HepG2 (cell line): Measurements from ENCODE around the gene NAB2. TPM values are rescaled to one million over a fixed set of nuclear protein-coding genes. Genes with fewer than 3 reads are reported as not detected.

Source experiments
- ADNP ChIP-seq: sonication (generic); formaldehyde crosslinking; IDR thresholded peaks from 2 replicates; pipeline ENCODE4 v1.4.0; 2020; ENCODE audit warnings: missing genetic modification reagents
- AHR ChIP-seq: IDR thresholded peaks from 2 replicates; pipeline ENCODE4 v1.6.1; 2018; ENCODE audit warnings: missing genetic modification reagents, missing compliant biosample characterization
- DMAP1 ChIP-seq: IDR thresholded peaks from 2 replicates; pipeline ENCODE4 v1.6.1; 2016
- EP300 ChIP-seq, 3 experiments: sonication (generic) in 1 of 3; formaldehyde crosslinking in 1 of 3; IDR thresholded peaks; 2 replicates each; pipeline versions ENCODE4 v1.5.1 to v1.6.1; 2011 to 2020; ENCODE audit warnings: low read depth in 2 of 3, low read length in 2 of 3, borderline replicate concordance in 1 of 3, improper control_type of control experiment in 1 of 3, mild to moderate bottlenecking in 1 of 3, missing genetic modification reagents in 1 of 3, moderate library complexity in 1 of 3
- ERF ChIP-seq: IDR thresholded peaks from 2 replicates; pipeline ENCODE4 v1.6.1; 2018; ENCODE audit warnings: missing biosample characterization, missing genetic modification reagents
- GATAD2A ChIP-seq: IDR thresholded peaks from 2 replicates; pipeline ENCODE4 v1.6.1; 2016
- HDAC2 ChIP-seq: sonication (generic); formaldehyde crosslinking; IDR thresholded peaks from 2 replicates; pipeline ENCODE4 v1.4.0; 2020; ENCODE audit warnings: missing genetic modification reagents
- KDM5B ChIP-seq: sonication (generic); formaldehyde crosslinking; IDR thresholded peaks from 2 replicates; pipeline ENCODE4 v1.4.0; 2020; ENCODE audit warnings: missing genetic modification reagents, mild to moderate bottlenecking, borderline replicate concordance
- NCOA1 ChIP-seq: sonication (generic); formaldehyde crosslinking; IDR thresholded peaks from 2 replicates; pipeline ENCODE4 v1.9.0; 2021; ENCODE audit warnings: missing genetic modification reagents
- NFKB2 ChIP-seq: sonication (generic); formaldehyde crosslinking; IDR thresholded peaks from 2 replicates; pipeline ENCODE4 v1.4.0; 2020; ENCODE audit warnings: missing genetic modification reagents, borderline replicate concordance
- SKI ChIP-seq: fragments of 450-650 bp; IDR thresholded peaks from one replicate; pipeline ENCODE4 v1.6.1; 2018; ENCODE audit warnings: mild to moderate bottlenecking; ENCODE audit not compliant: partially characterized antibody
- SP1 ChIP-seq, 2 experiments: fragments of 450-650 bp in 1 of 2; sonication (generic) in 1 of 2; formaldehyde crosslinking in 1 of 2; IDR thresholded peaks; 2 replicates each; pipeline versions ENCODE4 v1.4.0 to v1.6.1; 2016 to 2020; ENCODE audit warnings: missing genetic modification reagents in 1 of 2
- XRCC5 ChIP-seq: fragments of 200-400 bp; formaldehyde crosslinking; optimal IDR thresholded peaks from 2 replicates; pipeline ENCODE3; 2017; ENCODE audit warnings: mild to moderate bottlenecking, low read length
- ZBTB20 ChIP-seq: sonication (generic); formaldehyde crosslinking; IDR thresholded peaks from 2 replicates; pipeline ENCODE4 v1.8.1; 2023; ENCODE audit warnings: missing genetic modification reagents, low read depth, mild to moderate bottlenecking, borderline replicate concordance
- ZNF263 ChIP-seq: sonication (generic); formaldehyde crosslinking; IDR thresholded peaks from 2 replicates; pipeline ENCODE4 v1.4.0; 2020; ENCODE audit warnings: missing genetic modification reagents
- ZNF3 ChIP-seq: IDR thresholded peaks from 2 replicates; pipeline ENCODE4 v1.7.0; 2017; ENCODE audit warnings: inconsistent platforms
- ZNF44 ChIP-seq: sonication (generic); formaldehyde crosslinking; IDR thresholded peaks from 2 replicates; pipeline ENCODE4 v1.5.1; 2020; ENCODE audit warnings: mild to moderate bottlenecking, missing genetic modification reagents
- ZNF556 ChIP-seq: sonication (generic); formaldehyde crosslinking; IDR thresholded peaks from 2 replicates; pipeline ENCODE4 v1.4.0; 2020; ENCODE audit warnings: mild to moderate bottlenecking, missing genetic modification reagents, borderline replicate concordance
- ZNF572 ChIP-seq: sonication (generic); formaldehyde crosslinking; IDR thresholded peaks from 2 replicates; pipeline ENCODE4 v1.5.1; 2020; ENCODE audit warnings: mild to moderate bottlenecking, missing genetic modification reagents
- ZNF747 ChIP-seq: sonication (generic); formaldehyde crosslinking; IDR thresholded peaks from 2 replicates; pipeline ENCODE4 v1.8.1; 2023; ENCODE audit warnings: missing genetic modification reagents, mild to moderate bottlenecking, borderline replicate concordance
- polyA plus RNA-seq, 8 experiments: library from polyadenylated mRNA; depleted of rRNA in 3 of 8; stranded (reverse) in 7 of 8; unstranded in 1 of 8; fragments of >200 nt; fragmentation: Illumina TruSeq in 4 of 8; extraction: Trizol in 4 of 8; gene quantifications; 2 replicates each; pipeline versions ENCODE4 v1.2.1 to v1.2.3, GENCODE V29; 2011 to 2016; ENCODE audit warnings: low read depth in 4 of 8, missing spikeins in 1 of 8, mixed read lengths in 1 of 8; ENCODE audit not compliant: insufficient read depth in 1 of 8
- total RNA-seq, 5 experiments: library from RNA; depleted of rRNA; stranded (reverse); fragments of >200 nt; fragmentation: Illumina TruSeq; extraction: Trizol; gene quantifications; 2 replicates each; pipeline ENCODE4 v1.2.3, GENCODE V29; 2016; ENCODE audit warnings: low read depth in 1 of 5
- TF ChIP-seq, protein P1 (sequence below): sonication (generic); formaldehyde crosslinking; IDR thresholded peaks from 2 replicates; pipeline ENCODE4 v1.5.1; 2020; ENCODE audit warnings: mild to moderate bottlenecking, missing genetic modification reagents, moderate library complexity
- TF ChIP-seq, protein P2 (sequence below): IDR thresholded peaks from 2 replicates; pipeline ENCODE4 v1.6.1; 2016; ENCODE audit warnings: mild to moderate bottlenecking, missing biosample characterization, missing genetic modification reagents
- TF ChIP-seq, protein P3 (sequence below): sonication (generic); formaldehyde crosslinking; conservative IDR thresholded peaks from 2 replicates; pipeline ENCODE4 v1.4.0; 2020; ENCODE audit warnings: mild to moderate bottlenecking, missing genetic modification reagents, moderate library complexity

The NAB2 gene
- total and polyA plus RNA-seq, 2 of the 13 experiments (the other 11 are each of a cell fraction or from before 2014, with no cell fraction given), result 11.7 to 12.9 TPM

DNA sequence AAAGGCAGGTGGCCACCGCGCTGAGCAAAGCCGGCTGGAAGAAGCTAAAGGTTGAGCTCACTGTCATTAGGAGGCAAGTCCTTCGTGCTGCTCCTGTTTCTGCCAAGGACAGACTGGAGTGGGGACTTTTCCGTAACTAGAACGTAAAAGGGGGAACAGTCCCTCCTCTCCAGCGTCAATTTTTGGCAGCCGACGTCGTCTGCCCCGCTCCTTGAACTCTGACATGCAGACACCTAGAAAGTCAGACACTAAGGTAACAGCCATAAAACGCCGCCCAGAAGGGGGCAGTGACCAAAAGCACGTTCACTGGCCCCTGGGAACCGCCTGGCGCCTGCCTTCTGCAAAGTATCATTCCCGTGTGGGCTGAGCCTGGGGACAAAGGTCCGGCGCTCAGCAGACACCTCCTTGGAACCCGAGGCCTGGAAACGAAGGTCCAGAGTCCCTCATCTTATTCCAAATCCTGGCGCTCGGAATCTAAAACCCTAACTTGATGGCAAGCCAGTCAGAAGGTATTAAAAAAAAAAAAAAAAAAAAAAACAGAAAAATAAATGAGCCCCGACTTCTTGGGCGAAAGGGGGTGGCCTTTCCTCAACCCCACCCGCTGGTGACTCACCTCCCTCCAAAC, 38.3 kb downstream of the NAB2 start (continued):
- TF ChIP-seq, protein P1, sequence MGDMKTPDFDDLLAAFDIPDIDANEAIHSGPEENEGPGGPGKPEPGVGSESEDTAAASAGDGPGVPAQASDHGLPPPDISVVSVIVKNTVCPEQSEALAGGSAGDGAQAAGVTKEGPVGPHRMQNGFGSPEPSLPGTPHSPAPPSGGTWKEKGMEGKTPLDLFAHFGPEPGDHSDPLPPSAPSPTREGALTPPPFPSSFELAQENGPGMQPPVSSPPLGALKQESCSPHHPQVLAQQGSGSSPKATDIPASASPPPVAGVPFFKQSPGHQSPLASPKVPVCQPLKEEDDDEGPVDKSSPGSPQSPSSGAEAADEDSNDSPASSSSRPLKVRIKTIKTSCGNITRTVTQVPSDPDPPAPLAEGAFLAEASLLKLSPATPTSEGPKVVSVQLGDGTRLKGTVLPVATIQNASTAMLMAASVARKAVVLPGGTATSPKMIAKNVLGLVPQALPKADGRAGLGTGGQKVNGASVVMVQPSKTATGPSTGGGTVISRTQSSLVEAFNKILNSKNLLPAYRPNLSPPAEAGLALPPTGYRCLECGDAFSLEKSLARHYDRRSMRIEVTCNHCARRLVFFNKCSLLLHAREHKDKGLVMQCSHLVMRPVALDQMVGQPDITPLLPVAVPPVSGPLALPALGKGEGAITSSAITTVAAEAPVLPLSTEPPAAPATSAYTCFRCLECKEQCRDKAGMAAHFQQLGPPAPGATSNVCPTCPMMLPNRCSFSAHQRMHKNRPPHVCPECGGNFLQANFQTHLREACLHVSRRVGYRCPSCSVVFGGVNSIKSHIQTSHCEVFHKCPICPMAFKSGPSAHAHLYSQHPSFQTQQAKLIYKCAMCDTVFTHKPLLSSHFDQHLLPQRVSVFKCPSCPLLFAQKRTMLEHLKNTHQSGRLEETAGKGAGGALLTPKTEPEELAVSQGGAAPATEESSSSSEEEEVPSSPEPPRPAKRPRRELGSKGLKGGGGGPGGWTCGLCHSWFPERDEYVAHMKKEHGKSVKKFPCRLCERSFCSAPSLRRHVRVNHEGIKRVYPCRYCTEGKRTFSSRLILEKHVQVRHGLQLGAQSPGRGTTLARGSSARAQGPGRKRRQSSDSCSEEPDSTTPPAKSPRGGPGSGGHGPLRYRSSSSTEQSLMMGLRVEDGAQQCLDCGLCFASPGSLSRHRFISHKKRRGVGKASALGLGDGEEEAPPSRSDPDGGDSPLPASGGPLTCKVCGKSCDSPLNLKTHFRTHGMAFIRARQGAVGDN, result peak; percentile 80
- TF ChIP-seq, protein P2, sequence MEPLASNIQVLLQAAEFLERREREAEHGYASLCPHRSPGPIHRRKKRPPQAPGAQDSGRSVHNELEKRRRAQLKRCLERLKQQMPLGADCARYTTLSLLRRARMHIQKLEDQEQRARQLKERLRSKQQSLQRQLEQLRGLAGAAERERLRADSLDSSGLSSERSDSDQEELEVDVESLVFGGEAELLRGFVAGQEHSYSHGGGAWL, result 0 out of 2 replicates have a peak, but pooled peaks have one; percentile 6
- peak; percentile 55; the same call in 1 of the 2 replicates for TF ChIP-seq NFKB2
- TF ChIP-seq EP300 (IDR thresholded peaks at IDR 0.05; ENCODE audit: low read depth in 2 of 2, low read length in 2 of 2), result peak in 1 of 2 experiments; percentile 28; a peak in 1 of 4 replicates
- peak; percentile 9; the same call in 1 of the 2 replicates for TF ChIP-seq EP300 (CRISPR knock-in tag; IDR thresholded peaks at IDR 0.05; ENCODE audit: borderline replicate concordance)
- TF ChIP-seq HDAC2 (CRISPR knock-in tag), result peak; percentile 80; the same call in 1 of the 2 replicates
- TF ChIP-seq, protein P3, sequence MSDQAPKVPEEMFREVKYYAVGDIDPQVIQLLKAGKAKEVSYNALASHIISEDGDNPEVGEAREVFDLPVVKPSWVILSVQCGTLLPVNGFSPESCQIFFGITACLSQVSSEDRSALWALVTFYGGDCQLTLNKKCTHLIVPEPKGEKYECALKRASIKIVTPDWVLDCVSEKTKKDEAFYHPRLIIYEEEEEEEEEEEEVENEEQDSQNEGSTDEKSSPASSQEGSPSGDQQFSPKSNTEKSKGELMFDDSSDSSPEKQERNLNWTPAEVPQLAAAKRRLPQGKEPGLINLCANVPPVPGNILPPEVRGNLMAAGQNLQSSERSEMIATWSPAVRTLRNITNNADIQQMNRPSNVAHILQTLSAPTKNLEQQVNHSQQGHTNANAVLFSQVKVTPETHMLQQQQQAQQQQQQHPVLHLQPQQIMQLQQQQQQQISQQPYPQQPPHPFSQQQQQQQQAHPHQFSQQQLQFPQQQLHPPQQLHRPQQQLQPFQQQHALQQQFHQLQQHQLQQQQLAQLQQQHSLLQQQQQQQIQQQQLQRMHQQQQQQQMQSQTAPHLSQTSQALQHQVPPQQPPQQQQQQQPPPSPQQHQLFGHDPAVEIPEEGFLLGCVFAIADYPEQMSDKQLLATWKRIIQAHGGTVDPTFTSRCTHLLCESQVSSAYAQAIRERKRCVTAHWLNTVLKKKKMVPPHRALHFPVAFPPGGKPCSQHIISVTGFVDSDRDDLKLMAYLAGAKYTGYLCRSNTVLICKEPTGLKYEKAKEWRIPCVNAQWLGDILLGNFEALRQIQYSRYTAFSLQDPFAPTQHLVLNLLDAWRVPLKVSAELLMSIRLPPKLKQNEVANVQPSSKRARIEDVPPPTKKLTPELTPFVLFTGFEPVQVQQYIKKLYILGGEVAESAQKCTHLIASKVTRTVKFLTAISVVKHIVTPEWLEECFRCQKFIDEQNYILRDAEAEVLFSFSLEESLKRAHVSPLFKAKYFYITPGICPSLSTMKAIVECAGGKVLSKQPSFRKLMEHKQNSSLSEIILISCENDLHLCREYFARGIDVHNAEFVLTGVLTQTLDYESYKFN, result peak; percentile 56
- no peak for TF ChIP-seq ZNF44 (CRISPR knock-in tag)
- TF ChIP-seq KDM5B (CRISPR knock-in tag), result no peak
- TF ChIP-seq ERF, result peak; percentile 62
- no peak for TF ChIP-seq SP1 (IDR thresholded peaks at IDR 0.05)
- no peak for TF ChIP-seq SP1 (CRISPR knock-in tag; IDR thresholded peaks at IDR 0.05)
- no peak for TF ChIP-seq AHR (CRISPR knock-in tag)
- TF ChIP-seq ZBTB20 (CRISPR knock-in tag), result no peak
- no peak for TF ChIP-seq ADNP
- TF ChIP-seq ZNF572 (CRISPR knock-in tag), result no peak
- TF ChIP-seq ZNF3 (CRISPR knock-in tag), result 0 out of 2 replicates have a peak, but pooled peaks have one; percentile 9
- TF ChIP-seq DMAP1, result no peak; the same call in 1 of the 2 replicates
- TF ChIP-seq ZNF263, result peak; percentile 60; the same call in 1 of the 2 replicates
- peak; percentile 74 for TF ChIP-seq XRCC5
- peak; percentile 65 for TF ChIP-seq GATAD2A (CRISPR knock-in tag)
- TF ChIP-seq ZNF747, result no peak
- no peak; the same call in 1 of the 2 replicates for TF ChIP-seq ZNF556 (CRISPR knock-in tag)
- peak; percentile 67 for TF ChIP-seq SKI
- no peak for TF ChIP-seq NCOA1 (CRISPR knock-in tag)
